ENCODE data around the gene RBMX. TPM values are rescaled to one million over a fixed set of nuclear protein-coding genes. Genes with fewer than 3 reads are reported as not detected.

Gene RBMX
- total RNA-seq, 1 experiment from 2014 or later = 414 TPM

- no peak overlapping the region for H3K27ac ChIP-seq (ENCODE audit: insufficient read length, low read depth, low read length)
- WGBS (ENCODE audit: extremely low coverage, insufficient read length, low lambda C conversion rate) = no CpG with 5 or more reads among the region's 3 CpGs
These were observed 30.7 kb upstream of the RBMX start for GRCh38 chrX:136911253-136911652.

More at GRCh38 chrX:136911253-136911652, 30.7 kb upstream of the RBMX start:
- Histone ChIP-seq H3K4me2 (ENCODE audit: insufficient read depth, insufficient read length, low read length) (no peak overlapping the region), H3K23ac (ENCODE audit: insufficient read length, low read depth, low read length) (no peak overlapping the region), H3T11ph (ENCODE audit: low read length) (no peak overlapping the region), H3K14ac (ENCODE audit: insufficient read depth, low read length) (no peak overlapping the region), H3K79me1 (ENCODE audit: insufficient read depth, low read depth, low read length, poor library complexity, severe bottlenecking) (no peaks in the 10 kb centered on the region), H2BK5ac (ENCODE audit: insufficient read length, low read length) (no peak overlapping the region), H3K23me2 (ENCODE audit: insufficient read length, low read depth, low read length, poor library complexity, severe bottlenecking) (peaks cover 4% of the 10 kb centered on the region), H2AFZ (ENCODE audit: low read length) (no peak overlapping the region), H4K5ac (ENCODE audit: insufficient read length, low read depth, low read length) (no peak overlapping the region), H2BK120ac (ENCODE audit: low read depth, low read length, poor library complexity, severe bottlenecking) (no peak overlapping the region), H2BK15ac (ENCODE audit: low read depth, low read length) (no peak overlapping the region), H3K56ac (ENCODE audit: insufficient read length, low read depth, low read length) (no peak overlapping the region), H3K9ac (ENCODE audit: extremely low read depth, insufficient read length, low read length) (no peak overlapping the region), H2BK20ac (ENCODE audit: low read depth, low read length, poor library complexity, severe bottlenecking) (no peak overlapping the region), H3K4me1 (ENCODE audit: insufficient read depth, low read length) (no peaks in the 10 kb centered on the region; the same call in 1 of the 2 replicates), H3K27me3 (ENCODE audit: insufficient read depth, low read length) (no peaks in the 10 kb centered on the region), H3K4ac (ENCODE audit: low read depth, low read length) (no peak overlapping the region), H3K79me2 (ENCODE audit: insufficient read depth, low read length) (no peaks in the 10 kb centered on the region), H3K18ac (ENCODE audit: insufficient read length, low read depth, low read length) (no peak overlapping the region), H2AK5ac (ENCODE audit: insufficient read length, low read length) (no peak overlapping the region), H4K91ac (ENCODE audit: insufficient read length, low read depth, low read length) (no peak overlapping the region), H3K9me3 (ENCODE audit: control insufficient read depth, low read depth, low read length) (peaks cover 14% of the 10 kb centered on the region), H4K8ac (replicated peaks; ENCODE audit: insufficient read length, low read depth, low read length) (no peak overlapping the region), H4K20me1 (ENCODE audit: control insufficient read depth, insufficient read depth, insufficient read length) (no peaks in the 10 kb centered on the region), H2BK12ac (ENCODE audit: insufficient read length, low read depth, low read length) (no peak overlapping the region)
- Mint-ChIP-seq H3K4me3 (peak overlapping the region in 1 of 2 experiments; percentile 60; a peak in 3 of 5 replicates), H3K36me3 (ENCODE audit: insufficient read depth in 1 of 3, low read depth in 3 of 3) (peaks cover 0 to 4% (median 3%) of the 10 kb centered on the region in 3 experiments; a peak in 3 of 7 replicates), H3K27me3 (ENCODE audit: low read depth) (no peaks in the 10 kb centered on the region; the same call in 1 of the 2 replicates), H3K27ac (no peak overlapping the region), H3K4me1 (peaks cover 2 to 8% of the 10 kb centered on the region in 2 experiments; a peak in 2 of 4 replicates), H3K9me3 (peaks cover 53 to 62% of the 10 kb centered on the region in 2 experiments)
- TF ChIP-seq CTCF (conservative IDR thresholded peaks at IDR 0.05) = no peak
- no peak for DNase-seq
